ENCODE measurements around the gene KCNQ1. TPM values are rescaled to one million over a fixed set of nuclear protein-coding genes. Genes with fewer than 3 reads are reported as not detected.

The KCNQ1 gene
- total and polyA plus RNA-seq, 8 donors, result 14.0 to 61.1 (median 46.7) TPM

- Histone ChIP-seq H3K27ac (no peak overlapping the region), H3K27me3 (no peaks in the 10 kb centered on the region), H3K36me3 (no peaks in the 10 kb centered on the region), H3K9me3 (no peaks in the 10 kb centered on the region), H3K4me3 (no peak overlapping the region), H3K4me1 (no peaks in the 10 kb centered on the region)
- DNase-seq (peak in 2 of 6 donors; percentile 9 to 24), FAIRE-seq (no peak), ATAC-seq (no peak)
- TF ChIP-seq, protein P1, sequence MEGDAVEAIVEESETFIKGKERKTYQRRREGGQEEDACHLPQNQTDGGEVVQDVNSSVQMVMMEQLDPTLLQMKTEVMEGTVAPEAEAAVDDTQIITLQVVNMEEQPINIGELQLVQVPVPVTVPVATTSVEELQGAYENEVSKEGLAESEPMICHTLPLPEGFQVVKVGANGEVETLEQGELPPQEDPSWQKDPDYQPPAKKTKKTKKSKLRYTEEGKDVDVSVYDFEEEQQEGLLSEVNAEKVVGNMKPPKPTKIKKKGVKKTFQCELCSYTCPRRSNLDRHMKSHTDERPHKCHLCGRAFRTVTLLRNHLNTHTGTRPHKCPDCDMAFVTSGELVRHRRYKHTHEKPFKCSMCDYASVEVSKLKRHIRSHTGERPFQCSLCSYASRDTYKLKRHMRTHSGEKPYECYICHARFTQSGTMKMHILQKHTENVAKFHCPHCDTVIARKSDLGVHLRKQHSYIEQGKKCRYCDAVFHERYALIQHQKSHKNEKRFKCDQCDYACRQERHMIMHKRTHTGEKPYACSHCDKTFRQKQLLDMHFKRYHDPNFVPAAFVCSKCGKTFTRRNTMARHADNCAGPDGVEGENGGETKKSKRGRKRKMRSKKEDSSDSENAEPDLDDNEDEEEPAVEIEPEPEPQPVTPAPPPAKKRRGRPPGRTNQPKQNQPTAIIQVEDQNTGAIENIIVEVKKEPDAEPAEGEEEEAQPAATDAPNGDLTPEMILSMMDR (IDR thresholded peaks at IDR 0.05), result no peak
- 76 to 87% methylated on average over 11 of the region's 11 CpGs for WGBS, 2 donors
- intact Hi-C loops (cut with DNase I), result loop anchor here in 1 of 3 donors (10.0 kb wide), 2 partner anchors 80 to 460 kb away; no protein-coding TSS in a partner anchor
Measured at GRCh38 chr11:2434506-2435255, 10.1 kb upstream of the KCNQ1 start.

GRCh38 chr11:2435288-2436012 lies 9.4 kb upstream of the KCNQ1 start:
- no peaks in the 10 kb centered on the region for H3K9me3 ChIP-seq
- intact Hi-C loops (cut with DNase I), result loop anchor here in 1 of 3 donors (10.0 kb wide), 2 partner anchors 79 to 459 kb away; no protein-coding TSS in a partner anchor
- H3K36me3 ChIP-seq, result no peaks in the 10 kb centered on the region
- ATAC-seq, result no peak
- no peak overlapping the region for H3K27ac ChIP-seq
- H3K4me3 ChIP-seq, result no peak overlapping the region
- 77 to 91% methylated on average over 12 of the region's 12 CpGs for WGBS, 2 donors
- DNase-seq, result peak in 2 of 6 donors; percentile 19 to 20
- TF ChIP-seq, protein P1 (IDR thresholded peaks at IDR 0.05), result no peak
- H3K4me1 ChIP-seq, result no peaks in the 10 kb centered on the region
- FAIRE-seq, result no peak
- H3K27me3 ChIP-seq, result no peaks in the 10 kb centered on the region

GRCh38 chr11:2436013-2436520 lies 8.7 kb upstream of the KCNQ1 start:
- ATAC-seq, result no peak
- TF ChIP-seq, protein P1 (IDR thresholded peaks at IDR 0.05), result no peak
- Histone ChIP-seq H3K27me3 (no peaks in the 10 kb centered on the region), H3K27ac (no peak overlapping the region), H3K9me3 (no peaks in the 10 kb centered on the region), H3K4me3 (no peak overlapping the region), H3K4me1 (no peaks in the 10 kb centered on the region), H3K36me3 (no peaks in the 10 kb centered on the region)
- no peak for FAIRE-seq
- intact Hi-C loops (cut with DNase I), result loop anchor here in 1 of 3 donors (10.0 kb wide), 2 partner anchors 79 to 459 kb away; no protein-coding TSS in a partner anchor
- peak in 2 of 6 donors; percentile 43 to 45 for DNase-seq
- 72 to 79% methylated on average over 10 of the region's 10 CpGs for WGBS, 2 donors

DNA sequence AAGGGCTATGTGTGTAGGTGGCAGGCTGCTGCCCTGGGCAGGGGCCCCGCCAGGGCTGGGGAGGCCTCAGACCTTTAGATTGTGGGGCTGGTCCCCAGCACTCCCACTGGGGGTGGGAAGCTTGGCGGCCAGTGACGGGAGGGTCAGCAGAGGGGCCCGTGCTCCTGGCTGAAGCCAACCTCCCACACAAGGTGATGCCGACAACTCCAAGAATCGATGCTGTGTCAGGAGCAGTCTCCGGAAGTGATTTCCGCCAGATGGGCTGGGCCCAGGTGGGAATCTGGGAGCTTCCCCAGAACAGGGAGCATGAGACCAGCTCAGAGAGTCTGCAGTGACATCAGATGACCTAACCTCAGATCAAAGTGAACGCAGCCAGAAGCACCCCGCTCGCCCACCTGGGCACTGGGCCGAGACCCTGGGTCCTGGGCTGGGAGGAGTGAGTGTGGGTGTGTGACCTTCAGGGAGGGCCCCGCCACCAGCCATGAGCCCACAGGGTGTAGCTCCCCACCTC lies 8.2 kb upstream of the KCNQ1 start:
- TF ChIP-seq, protein P1 (IDR thresholded peaks at IDR 0.05), result no peak

More for the DNA sequence above, 8.2 kb upstream of the KCNQ1 start:
- Histone ChIP-seq H3K27me3 (no peaks in the 10 kb centered on the region), H3K4me1 (no peaks in the 10 kb centered on the region), H3K9me3 (no peaks in the 10 kb centered on the region), H3K27ac (no peak overlapping the region), H3K4me3 (no peak overlapping the region), H3K36me3 (no peaks in the 10 kb centered on the region)
- 92% methylated on average over 13 of the region's 13 CpGs for WGBS, 2 donors
- DNase-seq, result peak in 2 of 6 donors; percentile 44 to 47
- ATAC-seq, result no peak
- intact Hi-C loops (cut with DNase I), result loop anchor here in 1 of 3 donors (10.0 kb wide), 2 partner anchors 78 to 458 kb away; no protein-coding TSS in a partner anchor
- FAIRE-seq, result no peak
